CD4-positive, alpha-beta T cell treated with Interleukin-4 for 4 hours (primary cell): ENCODE data around the gene NUP205.
"Not testable (repeated sequence)": the region's sequence is repeated elsewhere in the genome, so short reads cannot be mapped to it uniquely, and the experiment has no call there.

Experiments
- DNase-seq: peaks from one replicate; pipeline ENCODE4 v3.0.0-alpha.2; 2020

Gene NUP205

GRCh38 chr7:135639690-135640089, 82.0 kb downstream of the NUP205 start:
- not testable (repeated sequence) for DNase-seq

DNA sequence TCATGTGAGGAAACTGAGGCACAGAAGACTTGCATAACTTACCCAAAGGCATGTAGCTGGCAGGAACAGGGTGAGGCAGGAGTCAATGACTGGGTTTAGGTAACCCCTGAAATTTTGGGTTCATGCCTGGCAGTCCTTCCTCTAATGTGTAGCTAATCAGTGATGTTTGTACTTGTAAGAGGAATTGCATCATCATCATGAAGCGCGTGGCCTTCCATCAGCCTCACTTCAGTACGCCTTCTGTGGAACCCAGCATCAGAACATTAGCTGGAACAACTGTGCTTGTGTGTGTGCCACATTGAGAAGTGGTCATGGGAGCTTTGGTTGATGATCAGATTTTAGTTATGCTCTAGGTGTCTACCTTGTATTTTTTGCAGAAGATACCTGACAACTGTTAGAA, 86.4 kb downstream of the NUP205 start:
- no peak for DNase-seq

GRCh38 chr7:135644729-135645128, 87.0 kb downstream of the NUP205 start:
- DNase-seq, result no peak

GRCh38 chr7:135645296-135645904, 87.7 kb downstream of the NUP205 start:
- DNase-seq, result peak; percentile 45

GRCh38 chr7:135647755-135648154, 90.0 kb downstream of the NUP205 start:
- no peak for DNase-seq

DNA sequence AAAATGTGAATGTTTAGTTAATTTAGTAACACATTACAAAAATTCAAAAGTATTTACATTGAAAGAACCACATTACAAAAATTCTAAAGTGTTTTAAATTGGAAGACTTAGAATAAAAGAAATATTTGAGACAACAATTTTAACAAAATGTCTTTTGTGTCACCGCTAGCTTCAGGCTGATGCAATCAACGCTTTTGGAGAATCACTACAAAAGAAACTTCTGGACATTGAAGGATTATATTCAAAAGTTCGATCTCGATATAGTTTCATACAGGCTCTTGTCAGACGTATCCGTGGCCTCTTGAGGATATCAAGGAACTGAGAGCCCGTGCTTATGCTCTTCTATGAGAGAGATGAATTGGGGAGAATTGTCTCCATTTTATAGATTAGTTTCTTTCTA, 90.5 kb downstream of the NUP205 start:
- no peak for DNase-seq

DNA sequence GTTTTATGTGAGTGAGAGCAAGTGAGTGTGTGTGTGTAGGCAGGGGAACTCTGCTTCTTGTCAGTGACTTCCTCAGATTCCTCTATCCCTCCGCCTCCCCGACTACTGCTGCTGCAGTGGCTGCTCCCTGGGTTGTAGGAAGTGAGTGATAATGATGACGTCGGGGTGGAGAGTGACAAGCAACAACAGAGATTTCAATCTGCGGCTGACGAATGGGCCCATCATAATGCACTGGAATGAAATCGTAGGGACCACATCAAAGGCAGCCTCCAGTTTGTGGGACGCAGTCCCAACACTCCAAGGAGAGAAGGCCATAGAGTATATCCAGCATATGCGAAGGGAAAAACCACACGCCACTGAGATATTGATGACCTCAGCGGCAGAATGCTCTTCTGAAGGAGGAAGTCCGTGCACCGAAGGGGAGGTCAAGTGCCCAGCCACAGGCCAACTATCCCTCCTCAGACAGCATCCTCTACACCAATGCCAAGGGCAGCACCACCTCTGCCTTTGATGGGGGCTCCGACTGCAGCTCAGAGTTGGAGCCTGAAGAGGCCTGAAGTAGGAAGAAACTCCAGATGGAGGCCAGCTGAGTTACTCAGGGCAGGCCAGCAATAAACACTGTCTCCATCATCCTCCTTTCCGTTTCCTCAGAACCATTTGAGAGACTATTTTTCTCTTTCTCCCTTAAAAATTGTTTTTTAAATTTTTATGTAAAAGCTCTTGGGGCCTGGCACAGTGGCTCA, 93.3 kb downstream of the NUP205 start:
- DNase-seq, result no peak

DNA sequence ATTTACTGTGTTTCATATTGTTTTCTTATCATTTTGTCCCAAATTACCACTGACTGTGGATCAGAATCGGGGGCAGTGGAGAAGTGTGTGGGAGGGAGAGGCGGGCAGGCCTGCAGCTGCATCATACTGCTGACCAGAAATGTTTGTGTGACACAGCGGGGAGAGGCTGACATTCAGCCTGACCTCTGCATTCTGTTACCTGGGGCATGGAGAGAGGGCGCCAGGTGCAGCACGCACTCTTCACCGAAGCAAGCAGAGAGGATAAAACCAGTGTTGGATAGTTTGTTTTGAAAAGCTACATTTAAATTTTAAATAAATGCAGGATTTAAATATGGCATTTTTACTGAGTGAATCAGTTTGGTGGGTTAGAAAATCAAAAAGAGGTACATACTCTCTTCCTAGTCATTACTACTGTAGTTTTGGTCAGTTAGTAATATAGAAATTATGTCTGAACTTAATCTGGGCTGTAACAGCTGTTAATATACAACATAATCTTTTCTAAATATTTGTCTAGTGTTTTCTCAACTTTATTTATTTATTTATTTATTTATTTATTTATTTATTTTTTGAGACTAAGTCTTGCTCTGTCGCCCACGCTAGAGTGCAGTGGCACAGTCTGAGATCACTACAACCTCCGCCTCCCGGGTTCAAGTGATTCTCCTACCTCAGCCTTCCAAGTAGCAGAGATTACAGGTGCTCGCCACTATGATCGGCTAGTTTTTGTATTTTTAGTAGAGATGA, 95.8 kb downstream of the NUP205 start:
- DNase-seq, result no peak

GRCh38 chr7:135658564-135658963, 100.8 kb downstream of the NUP205 start:
- DNase-seq, result no peak

GRCh38 chr7:135659159-135659846, 101.6 kb downstream of the NUP205 start:
- DNase-seq, result no peak

DNA sequence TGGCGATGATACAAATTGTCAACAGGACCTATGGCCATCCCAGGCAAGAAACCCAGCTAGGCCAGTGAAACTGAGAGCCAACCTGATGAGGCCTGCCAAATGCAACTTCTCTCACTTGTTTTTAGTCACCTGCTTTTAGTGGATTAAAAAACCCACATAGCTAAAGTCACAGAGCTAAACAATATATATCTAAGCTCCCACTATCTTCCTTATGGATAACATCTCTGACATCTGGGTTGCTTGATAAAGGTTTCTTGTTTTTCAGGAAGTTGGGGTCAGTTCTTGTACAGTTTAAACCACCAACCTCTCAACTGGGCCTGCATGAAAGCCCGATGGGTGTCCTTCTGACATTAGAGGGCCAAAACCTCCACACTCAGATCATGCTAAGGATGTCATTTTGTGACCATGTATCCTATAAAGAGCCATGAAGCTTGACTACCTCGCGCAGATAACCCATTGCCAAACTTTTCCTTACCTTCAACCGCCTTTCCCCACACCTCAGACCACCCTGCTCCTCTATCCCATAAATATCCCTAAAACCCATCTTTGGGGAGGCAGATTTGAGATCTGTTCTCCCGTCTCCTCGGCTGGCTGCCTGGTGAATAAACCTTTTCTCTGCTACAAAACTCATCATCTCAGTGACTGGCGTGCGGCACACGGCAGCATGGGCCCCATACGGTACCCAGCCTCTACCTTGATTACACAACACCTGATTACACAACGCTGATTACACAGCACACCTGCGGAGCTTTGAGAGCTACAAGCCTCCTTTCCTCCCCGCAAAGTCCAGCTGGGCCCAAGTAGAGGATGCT, 103.8 kb downstream of the NUP205 start:
- no peak for DNase-seq

GRCh38 chr7:135662123-135662372, 104.3 kb downstream of the NUP205 start:
- no peak for DNase-seq

GRCh38 chr7:135662373-135663114, 104.8 kb downstream of the NUP205 start, which contains the start of gene STMP1:
STMP1 (plus strand) TSS chr7:135662514.
- peak; percentile 92 for DNase-seq

- no peak for DNase-seq
Observed at GRCh38 chr7:135664046-135664589, 106.4 kb downstream of the NUP205 start.

DNA sequence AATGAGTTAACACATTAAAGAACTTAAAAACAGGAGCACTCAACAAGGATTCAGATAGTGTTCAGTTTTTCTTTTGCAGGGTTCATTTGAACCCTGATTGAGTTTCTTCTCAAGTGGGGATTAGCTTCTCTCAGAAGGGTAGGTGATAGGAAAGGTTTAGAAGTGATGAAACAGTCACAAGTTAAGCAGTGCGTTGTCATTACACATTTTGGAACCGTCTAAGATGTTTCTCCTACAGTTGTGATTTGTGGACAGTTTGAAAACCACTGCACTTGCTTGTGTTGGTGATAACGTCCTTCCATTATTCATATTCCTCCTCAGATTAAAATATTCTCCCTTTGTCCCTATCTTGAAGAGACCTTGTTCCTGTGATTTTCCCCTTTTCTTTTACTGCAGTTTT, 107.3 kb downstream of the NUP205 start:
- DNase-seq, result no peak

GRCh38 chr7:135666156-135666555, 108.4 kb downstream of the NUP205 start:
- no peak for DNase-seq

GRCh38 chr7:135666846-135667245, 109.1 kb downstream of the NUP205 start:
- peak; percentile 6 for DNase-seq

DNA sequence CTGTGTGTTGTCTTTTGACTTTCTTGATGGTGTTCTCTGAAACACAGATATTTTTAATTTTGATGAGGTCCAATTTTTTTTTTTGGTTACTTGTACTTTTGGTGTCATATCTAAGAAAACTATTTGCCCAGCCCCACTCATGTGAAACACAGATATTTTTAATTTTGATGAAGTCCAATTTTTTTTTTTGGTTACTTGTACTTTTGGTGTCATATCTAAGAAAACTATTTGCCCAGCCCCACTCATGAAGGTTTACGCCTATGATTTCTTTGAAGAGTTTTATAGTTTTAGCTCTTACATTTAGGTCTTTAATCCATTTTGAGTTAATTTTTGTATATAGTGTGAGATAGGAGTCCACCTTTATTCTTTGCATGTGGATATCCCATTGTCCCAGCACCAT, 109.9 kb downstream of the NUP205 start:
- not testable (repeated sequence) for DNase-seq

DNA sequence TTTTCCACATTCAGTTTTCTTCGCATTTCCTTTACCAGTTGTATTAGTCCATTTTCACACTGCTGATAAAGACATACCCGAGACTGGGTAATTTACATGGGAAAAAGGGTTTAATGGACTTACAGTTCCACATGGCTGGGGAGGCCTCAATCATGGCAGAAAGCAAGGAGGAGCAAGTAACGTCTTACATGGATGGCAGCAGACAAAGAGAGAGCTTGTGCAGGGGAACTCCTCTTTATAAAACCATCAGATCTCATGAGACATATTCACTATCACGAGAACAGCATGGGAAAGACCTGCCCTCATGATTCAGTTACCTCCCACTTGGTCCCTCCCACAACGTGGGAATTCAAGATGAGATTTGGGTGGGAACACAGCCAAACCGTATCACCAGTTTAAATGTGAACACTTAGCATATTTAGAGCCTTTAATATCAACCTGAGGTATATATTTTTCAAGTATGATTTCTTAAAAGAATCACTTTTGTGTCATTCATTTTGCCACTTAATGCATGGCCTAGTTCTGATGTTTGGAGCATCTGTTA, 111.2 kb downstream of the NUP205 start:
- not testable (repeated sequence) for DNase-seq

GRCh38 chr7:135669774-135670173, 112.1 kb downstream of the NUP205 start:
- DNase-seq, result no peak

DNA sequence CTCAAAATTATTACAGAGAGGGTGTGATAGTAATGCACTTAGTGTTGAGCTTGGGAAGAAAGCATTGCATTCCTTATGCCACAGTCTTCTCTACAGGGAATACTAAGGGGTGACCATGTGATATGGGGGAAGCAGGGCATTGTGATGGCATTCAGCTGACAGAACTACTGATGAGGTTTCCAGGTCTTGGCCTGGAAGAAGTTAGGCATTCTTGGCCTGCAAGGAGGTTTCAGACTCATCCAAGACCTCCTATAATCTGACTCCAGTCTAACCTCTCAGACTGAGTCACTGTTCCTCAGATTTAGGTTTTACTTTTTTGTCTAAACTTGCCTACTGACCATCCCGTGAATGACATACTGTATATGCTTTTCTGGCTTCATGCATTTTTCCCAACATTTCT, 112.5 kb downstream of the NUP205 start:
- DNase-seq, result no peak
